Activated effector memory CD4-positive, alpha-beta T cell treated with anti-CD3 and anti-CD28 coated beads, Interleukin-2, amount 50 U/mL, for 16 hours (primary cell): Measurements from ENCODE around the gene SPATA31A1.
"Not testable (repeated sequence)": the region's sequence is repeated elsewhere in the genome, so short reads cannot be mapped to it uniquely, and the experiment has no call there.

Source experiments
- DNase-seq: peaks from one replicate; pipeline ENCODE4 v3.0.0-alpha.2; 2020

Gene SPATA31A1

DNA sequence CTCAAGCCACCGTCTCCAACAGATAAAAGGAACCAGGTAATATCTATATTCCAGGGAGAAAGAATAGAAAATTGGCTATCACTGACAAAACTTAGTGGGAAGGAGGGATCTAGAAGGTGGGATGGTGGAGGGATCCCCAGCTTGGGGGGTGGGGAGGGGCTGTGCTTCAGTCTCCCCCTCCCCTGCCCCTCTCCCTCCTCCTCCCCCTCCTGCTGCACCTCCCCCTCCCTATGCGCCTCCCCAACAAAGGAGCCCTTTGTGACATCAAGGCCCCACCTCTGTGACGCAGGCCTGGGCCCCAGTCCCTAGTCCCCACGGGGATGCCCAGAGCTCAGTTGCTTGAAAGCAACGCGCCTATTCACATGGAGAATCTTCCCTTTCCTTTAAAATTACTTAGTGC is at the start of gene SPATA31A1:
TSS of gene SPATA31A1 (plus strand) at position 301 of the 400 bp plus-strand sequence. CDS start at position 363, 62 bp downstream.
- not testable (repeated sequence) for DNase-seq

- not testable (repeated sequence) for DNase-seq
These were observed 52.1 kb downstream of the SPATA31A1 start for GRCh38 chr9:39407261-39408204.

DNA sequence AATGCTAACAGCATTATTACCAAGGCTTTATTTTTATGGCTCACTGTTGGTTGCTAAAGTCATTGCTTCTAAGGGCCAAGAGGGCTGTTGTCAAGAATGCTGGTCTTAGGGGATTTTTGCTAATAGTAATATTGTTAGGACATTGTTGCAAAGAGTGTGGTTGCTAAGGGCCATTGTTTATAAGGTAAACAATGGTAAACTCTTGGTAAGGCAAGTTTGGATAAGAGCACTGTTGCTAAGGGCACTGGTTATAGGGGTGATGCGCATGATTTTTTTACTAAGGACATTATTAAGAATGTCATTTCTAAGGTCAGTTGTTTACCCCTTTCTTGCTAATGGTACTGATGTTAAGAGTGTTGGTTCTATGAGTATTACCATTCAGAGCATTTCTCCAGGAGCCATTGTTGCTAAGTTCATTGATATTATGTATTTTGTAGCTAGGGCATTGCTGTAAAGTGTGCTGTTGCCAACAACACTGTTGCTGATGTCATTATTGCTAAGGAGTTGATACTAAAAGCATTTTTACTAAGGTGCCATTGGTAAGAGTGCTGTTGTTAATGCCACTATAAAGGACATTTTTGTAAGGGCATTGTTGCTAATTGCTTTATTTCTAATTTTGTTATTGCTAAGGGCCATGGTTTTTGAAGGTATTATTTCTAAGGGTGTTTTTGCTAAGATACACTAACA is 55.9 kb downstream of the SPATA31A1 start:
- not testable (repeated sequence) for DNase-seq
